OCI-LY3 (cell line): ENCODE results near the gene RNF148.

Source experiments
- H2AFZ ChIP-seq: fragments of 200-600, 300-600 bp; shearing (Covaris generic); 2 replicates; pipeline ENCODE4 v1.6.0; 2014; ENCODE audit warnings: antibody characterized with exemption, low read depth, low read length
- H3K27ac ChIP-seq: fragments of 200-600, 300-600 bp; sonication (generic); 2 replicates; pipeline ENCODE4 v1.5.1; 2014; ENCODE audit warnings: mild to moderate bottlenecking, low read length, moderate library complexity, mixed read lengths
- H3K27me3 ChIP-seq: fragments of 200-600, 300-600 bp; sonication (generic); 2 replicates; pipeline ENCODE4 v1.6.1; 2014; ENCODE audit warnings: low read depth, low read length, mixed read lengths
- H3K36me3 ChIP-seq: fragments of 200-600, 300-600 bp; sonication (generic); replicated peaks from 2 replicates; pipeline ENCODE3; 2014; ENCODE audit warnings: low read depth, low read length, mixed read lengths
- H3K4me1 ChIP-seq: fragments of 300-600, 200-600 bp; sonication (generic); 2 replicates; pipeline ENCODE4 v1.6.1; 2014; ENCODE audit warnings: low read length, mixed read lengths
- H3K4me2 ChIP-seq: fragments of 200-600, 300-600 bp; sonication (generic); 2 replicates; pipeline ENCODE4 v1.6.1; 2014; ENCODE audit warnings: low read length, mixed read lengths
- H3K4me3 ChIP-seq: fragments of 300-600, 200-600 bp; sonication (generic); 2 replicates; pipeline ENCODE4 v1.5.1; 2014; ENCODE audit warnings: antibody characterized with exemption, mild to moderate bottlenecking, low read length, moderate library complexity
- H3K79me2 ChIP-seq: fragments of 300-600, 200-600 bp; shearing (Covaris generic); 2 replicates; pipeline ENCODE4 v1.6.1; 2014; ENCODE audit warnings: mild to moderate bottlenecking, low read length, mixed read lengths
- H3K9ac ChIP-seq: fragments of 300-600, 200-600 bp; shearing (Covaris generic); 2 replicates; pipeline ENCODE4 v1.6.0; 2014; ENCODE audit warnings: mild to moderate bottlenecking, low read length, moderate library complexity
- H3K9me3 ChIP-seq: fragments of 200-600, 300-600 bp; shearing (Covaris generic); 2 replicates; pipeline ENCODE4 v1.6.1; 2014; ENCODE audit warnings: low read length, mixed read lengths; ENCODE audit not compliant: insufficient read depth
- H4K20me1 ChIP-seq: fragments of 200-600, 300-600 bp; sonication (generic); 2 replicates; pipeline ENCODE4 v1.6.1; 2016; ENCODE audit warnings: low read length, mixed read lengths; ENCODE audit not compliant: insufficient read depth
- CTCF ChIP-seq: fragments of 200-600, 300-600 bp; sonication (generic); IDR thresholded peaks from 2 replicates; pipeline ENCODE4 v1.5.1; 2014; ENCODE audit warnings: antibody characterized with exemption, low read length, low read depth
- EZH2phosphoT487 ChIP-seq: fragments of 200-600 bp; shearing (Covaris generic); IDR thresholded peaks from 2 replicates; pipeline ENCODE4 v1.6.1; 2018; ENCODE audit warnings: antibody characterized with exemption, mixed run types, low read depth

The RNF148 gene

GRCh38 chr7:122675011-122675410 lies 27.7 kb downstream of the RNF148 start:
- Histone ChIP-seq H3K27me3 (no peaks in the 10 kb centered on the region), H3K4me2 (peak overlapping the region; percentile 21; the same call in 1 of the 2 replicates), H3K36me3 (no peaks in the 10 kb centered on the region), H2AFZ (no peak overlapping the region), H3K9me3 (no peaks in the 10 kb centered on the region), H3K4me1 (peaks cover 8% of the 10 kb centered on the region; the same call in 1 of the 2 replicates), H3K79me2 (no peaks in the 10 kb centered on the region), H3K9ac (no peak overlapping the region), H3K27ac (no peak overlapping the region), H4K20me1 (no peaks in the 10 kb centered on the region), H3K4me3 (no peak overlapping the region)
- TF ChIP-seq CTCF (no peak), EZH2phosphoT487 (no peak)

DNA sequence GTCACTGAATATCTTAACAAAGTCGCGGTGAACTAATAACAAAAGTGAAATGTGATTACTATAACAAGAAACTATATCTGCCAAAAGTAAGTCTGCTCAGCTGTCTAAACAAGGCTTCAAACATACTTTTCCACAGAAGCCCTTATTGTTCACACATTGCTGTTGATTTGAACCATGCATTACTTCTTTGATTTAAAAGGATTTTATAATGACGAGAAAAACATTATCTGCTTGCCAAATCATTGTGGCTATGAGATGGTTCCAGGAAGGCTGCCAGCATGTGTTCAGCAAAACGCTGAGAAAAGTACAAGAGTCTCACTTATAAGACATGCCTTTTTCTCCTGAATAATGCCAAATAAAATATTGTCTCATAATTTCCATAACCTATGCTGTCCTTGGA lies 28.2 kb downstream of the RNF148 start:
- no peak overlapping the region for H2AFZ ChIP-seq
- no peaks in the 10 kb centered on the region for H4K20me1 ChIP-seq
- H3K27me3 ChIP-seq, result no peaks in the 10 kb centered on the region
- peak overlapping the region; percentile 21; the same call in 1 of the 2 replicates for H3K4me2 ChIP-seq
- no peak for TF ChIP-seq CTCF
- no peak for TF ChIP-seq EZH2phosphoT487
- no peaks in the 10 kb centered on the region for H3K36me3 ChIP-seq
- no peaks in the 10 kb centered on the region for H3K9me3 ChIP-seq
- H3K27ac ChIP-seq, result no peak overlapping the region
- H3K9ac ChIP-seq, result no peak overlapping the region
- no peaks in the 10 kb centered on the region for H3K79me2 ChIP-seq
- H3K4me1 ChIP-seq, result peaks cover 8% of the 10 kb centered on the region; the same call in 1 of the 2 replicates
- no peak overlapping the region for H3K4me3 ChIP-seq

DNA sequence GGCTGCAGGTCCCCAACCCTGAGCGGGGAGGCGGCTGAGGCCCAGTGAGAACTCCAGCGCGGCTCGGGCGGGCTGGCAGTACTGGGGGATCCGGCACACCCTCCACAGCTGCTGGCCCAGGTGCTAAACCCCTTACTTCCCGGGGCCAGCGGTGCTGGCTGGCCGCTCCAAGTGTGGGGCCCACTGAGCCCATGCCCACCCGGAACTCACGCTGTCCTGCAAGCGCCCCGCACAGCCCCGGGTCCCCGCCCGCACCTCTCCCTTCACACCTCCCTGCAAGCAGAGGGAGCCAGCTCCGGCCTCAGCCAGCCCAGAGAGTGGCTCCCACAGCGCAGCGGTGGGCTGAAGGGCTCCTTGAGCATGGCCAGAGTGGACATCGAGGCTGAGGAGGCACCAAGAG lies 28.8 kb downstream of the RNF148 start:
- H3K4me3 ChIP-seq, result no peak overlapping the region
- no peaks in the 10 kb centered on the region for H3K36me3 ChIP-seq
- H3K4me1 ChIP-seq, result peaks cover 8% of the 10 kb centered on the region; the same call in 1 of the 2 replicates
- no peaks in the 10 kb centered on the region for H3K79me2 ChIP-seq
- no peaks in the 10 kb centered on the region for H3K27me3 ChIP-seq
- H3K9ac ChIP-seq, result no peak overlapping the region
- H4K20me1 ChIP-seq, result no peaks in the 10 kb centered on the region
- no peak overlapping the region for H3K27ac ChIP-seq
- no peak for TF ChIP-seq CTCF
- no peak for TF ChIP-seq EZH2phosphoT487
- H3K4me2 ChIP-seq, result no peak overlapping the region
- no peaks in the 10 kb centered on the region for H3K9me3 ChIP-seq
- no peak overlapping the region for H2AFZ ChIP-seq

GRCh38 chr7:122672536-122672935 lies 30.2 kb downstream of the RNF148 start:
- Histone ChIP-seq H3K27ac (no peak overlapping the region), H3K4me3 (no peak overlapping the region), H3K9ac (no peak overlapping the region), H3K27me3 (no peaks in the 10 kb centered on the region), H4K20me1 (no peaks in the 10 kb centered on the region), H3K79me2 (no peaks in the 10 kb centered on the region), H2AFZ (no peak overlapping the region), H3K4me1 (peaks cover 8% of the 10 kb centered on the region; the same call in 1 of the 2 replicates), H3K4me2 (no peak overlapping the region), H3K36me3 (no peaks in the 10 kb centered on the region), H3K9me3 (no peaks in the 10 kb centered on the region)
- TF ChIP-seq EZH2phosphoT487, result no peak
- TF ChIP-seq CTCF, result no peak
